HepG2 (cell line): ENCODE measurements around the gene CD207. TPM values are rescaled to one million over a fixed set of nuclear protein-coding genes. Genes with fewer than 3 reads are reported as not detected.
"Not testable (repeated sequence)": the region's sequence is repeated elsewhere in the genome, so short reads cannot be mapped to it uniquely, and the experiment has no call there.

Source experiments
- ATAC-seq: fragments of 200-7000 bp; cut with Tn5 transposase; 3 replicates; pipeline ENCODE4 v1.9.1; 2020; ENCODE audit warnings: mild to moderate bottlenecking, moderate library complexity
- BruUV-seq: library from RNA; stranded (reverse); fragments of 400-500 nt; replicated peaks from 2 replicates; lab custom pipeline; 2021; lab: Mats Ljungman, UMichigan
- CTCF ChIA-PET: fragments of 300-600 bp; formaldehyde crosslinking; extraction: SDS; loops from one replicate; lab custom pipeline; 2021; ENCODE audit warnings: low total read pairs, inconsistent platforms, low intra/inter-chr PET ratio; lab: Yijun Ruan, JAX
- POLR2A ChIA-PET: fragments of 350-600 bp; sonication (Branson Sonifier 250); formaldehyde crosslinking; loops from one replicate; lab custom pipeline; 2020; ENCODE audit warnings: antibody characterized with exemption, inconsistent platforms; lab: Yijun Ruan, JAX
- DNase-seq: peaks from one replicate; pipeline ENCODE4 v3.0.0-alpha.2; 2015; ENCODE audit warnings: low spot score
- FAIRE-seq: peaks from 3 replicates; lab custom pipeline; 2011; peaks lifted over from hg19 to GRCh38; lab: Jason Lieb, UNC
- H2AFZ ChIP-seq: one replicate; pipeline ENCODE4 v1.6.1; 2011; ENCODE audit warnings: low read length, inconsistent platforms
- H3K27ac ChIP-seq: fragments of 300-600 bp; 3 replicates; pipeline ENCODE4 v1.8.0; 2011; ENCODE audit warnings: mixed run types, mild to moderate bottlenecking, mixed read lengths, low read length, inconsistent platforms; ENCODE audit not compliant: insufficient read depth; ENCODE audit errors: extremely low read length
- H3K27me3 ChIP-seq, 2 experiments: fragments of 200-600 bp in 1 of 2; 2 replicates in 1 of 2; 3 replicates in 1 of 2; pipeline versions ENCODE4 v1.6.0 to v1.8.0; 2011; ENCODE audit warnings: low read length in 2 of 2, mild to moderate bottlenecking in 2 of 2, moderate library complexity in 2 of 2, inconsistent platforms in 1 of 2; ENCODE audit not compliant: insufficient read depth in 2 of 2, control insufficient read depth in 1 of 2
- H3K36me3 ChIP-seq, 2 experiments: fragments of 200-600 bp in 1 of 2; replicated peaks in 1 of 2; 2 replicates in 1 of 2; 3 replicates in 1 of 2; pipeline versions ENCODE4 v1.5.1 to v1.8.0; 2011; ENCODE audit warnings: low read length in 2 of 2, inconsistent platforms in 1 of 2; ENCODE audit not compliant: insufficient read depth in 2 of 2, control insufficient read depth in 1 of 2
- H3K4me1 ChIP-seq: 2 replicates; pipeline ENCODE4 v1.5.1; 2012; ENCODE audit warnings: low read length, inconsistent platforms; ENCODE audit not compliant: insufficient read depth
- H3K4me2 ChIP-seq: 2 replicates; pipeline ENCODE4 v1.6.0; 2011; ENCODE audit warnings: low read depth, low read length, inconsistent platforms
- H3K4me3 ChIP-seq, 3 experiments: fragments of 200-600 bp in 1 of 3; sonication (generic), shearing (Covaris generic) in 1 of 3; replicated peaks in 1 of 3; 2 replicates each; pipeline ENCODE4 v1.5.1; 2011 to 2016; ENCODE audit warnings: low read length in 3 of 3, inconsistent platforms in 2 of 3, low read depth in 2 of 3, mild to moderate bottlenecking in 2 of 3, control low read depth in 1 of 3, mixed read lengths in 1 of 3; ENCODE audit not compliant: insufficient read depth in 1 of 3
- H3K79me2 ChIP-seq: one replicate; pipeline ENCODE4 v1.6.1; 2011; ENCODE audit warnings: low read length, inconsistent platforms; ENCODE audit not compliant: insufficient read depth
- H3K9ac ChIP-seq: 2 replicates; pipeline ENCODE4 v1.6.0; 2011; ENCODE audit warnings: mild to moderate bottlenecking, low read depth, low read length, inconsistent platforms; ENCODE audit not compliant: insufficient read depth
- H3K9me3 ChIP-seq: 2 replicates; pipeline ENCODE4 v1.5.1; 2012; ENCODE audit warnings: mild to moderate bottlenecking, low read length
- H4K20me1 ChIP-seq: 2 replicates; pipeline ENCODE4 v1.6.0; 2011; ENCODE audit warnings: inconsistent platforms, mild to moderate bottlenecking, low read length, moderate library complexity; ENCODE audit not compliant: insufficient read depth
- ZNF513 ChIP-seq: sonication (generic); formaldehyde crosslinking; conservative IDR thresholded peaks from 2 replicates; pipeline ENCODE4 v1.5.0; 2020; ENCODE audit warnings: missing genetic modification reagents
- ZNF609 ChIP-seq: sonication (generic); formaldehyde crosslinking; IDR thresholded peaks from 2 replicates; pipeline ENCODE4 v1.4.0; 2020; ENCODE audit warnings: mild to moderate bottlenecking, missing genetic modification reagents, borderline replicate concordance
- ZNF615 ChIP-seq: sonication (generic); formaldehyde crosslinking; IDR thresholded peaks from 2 replicates; pipeline ENCODE4 v1.5.0; 2020; ENCODE audit warnings: mild to moderate bottlenecking, missing genetic modification reagents, borderline replicate concordance
- ZSCAN31 ChIP-seq: sonication (generic); formaldehyde crosslinking; IDR thresholded peaks from 2 replicates; pipeline ENCODE4 v1.5.0; 2020; ENCODE audit warnings: low read depth, mild to moderate bottlenecking, missing genetic modification reagents
- WGBS: methylation state at CpG from one replicate; pipeline ENCODE4 v1.1.6; 2017; ENCODE audit warnings: low lambda C conversion rate; 5-methylcytosine and 5-hydroxymethylcytosine counted together
- in situ Hi-C: cut with HindIII; loops from 2 replicates; pipeline ENCODE4 v1.10.0; 2017; ENCODE audit warnings: low pct_unique_long_range_greater_than_20kb; ENCODE audit not compliant: extremely low pct_ligation_motif_present
- intact Hi-C: fragments of 100-400 bp; cut with micrococcal nuclease; formaldehyde crosslinking; loops from one replicate; pipeline ENCODE4 v1.10.0; 2022; ENCODE audit not compliant: unreplicated experiment
- polyA plus RNA-seq, 8 experiments: library from polyadenylated mRNA; depleted of rRNA in 3 of 8; stranded (reverse) in 7 of 8; unstranded in 1 of 8; fragments of >200 nt; fragmentation: Illumina TruSeq in 4 of 8; extraction: Trizol in 4 of 8; gene quantifications; 2 replicates each; pipeline versions ENCODE4 v1.2.1 to v1.2.3, GENCODE V29; 2011 to 2016; ENCODE audit warnings: low read depth in 4 of 8, missing spikeins in 1 of 8, mixed read lengths in 1 of 8; ENCODE audit not compliant: insufficient read depth in 1 of 8
- total RNA-seq, 5 experiments: library from RNA; depleted of rRNA; stranded (reverse); fragments of >200 nt; fragmentation: Illumina TruSeq; extraction: Trizol; gene quantifications; 2 replicates each; pipeline ENCODE4 v1.2.3, GENCODE V29; 2016; ENCODE audit warnings: low read depth in 1 of 5

The CD207 gene
- total and polyA plus RNA-seq, 2 of the 13 experiments (the other 11 are each of a cell fraction or from before 2014, with no cell fraction given), result 0.09 to 0.15 TPM

DNA sequence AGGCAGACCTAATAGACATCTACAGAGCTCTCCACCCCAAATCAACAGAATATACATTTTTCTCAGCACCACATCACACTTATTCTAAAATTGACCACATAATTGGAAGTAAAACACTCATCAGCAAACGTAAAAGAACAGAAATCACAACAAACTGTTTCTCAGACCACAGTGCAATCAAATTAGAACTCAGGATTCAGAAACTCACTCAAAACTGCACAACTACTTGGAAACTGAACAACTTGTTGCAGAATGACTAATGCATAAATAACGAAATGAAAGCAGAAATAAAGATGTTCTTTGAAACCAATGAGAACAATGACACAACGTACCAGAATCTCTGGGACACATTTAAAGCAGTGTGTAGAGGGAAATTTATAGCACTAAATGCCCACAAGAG, 42.9 kb upstream of the CD207 start:
- WGBS, result 4% methylated on average over 3 of the region's 3 CpGs
- DNase-seq, H3K4me2 ChIP-seq, H3K27me3 ChIP-seq, FAIRE-seq, intact Hi-C loops, H3K4me1 ChIP-seq, H3K79me2 ChIP-seq, in situ Hi-C loops, H3K9me3 ChIP-seq, H3K36me3 ChIP-seq, ATAC-seq, BruUV-seq, H4K20me1 ChIP-seq, H3K4me3 ChIP-seq, H3K9ac ChIP-seq, POLR2A ChIA-PET, H2AFZ ChIP-seq, H3K27ac ChIP-seq, CTCF ChIA-PET: not testable (repeated sequence)

- intact Hi-C loops, FAIRE-seq, H4K20me1 ChIP-seq, BruUV-seq, H3K9me3 ChIP-seq, ATAC-seq, H3K36me3 ChIP-seq, H3K27me3 ChIP-seq, H3K4me1 ChIP-seq, H2AFZ ChIP-seq, DNase-seq, H3K9ac ChIP-seq, H3K27ac ChIP-seq, POLR2A ChIA-PET, H3K79me2 ChIP-seq, H3K4me2 ChIP-seq, H3K4me3 ChIP-seq, in situ Hi-C loops: not testable (repeated sequence)
- 32% methylated on average over 3 of the region's 9 CpGs for WGBS
- CTCF ChIA-PET, result interaction anchor here (1.1 to 1.7 kb wide), 2 partner anchors 44 to 72 kb away, joined by 3 to 5 read pairs; no protein-coding TSS in a partner anchor
Observed at GRCh38 chr2:70876138-70876537, 40.5 kb upstream of the CD207 start.

GRCh38 chr2:70873541-70873940, 37.9 kb upstream of the CD207 start:
- Histone ChIP-seq H3K4me1 (peaks cover 10% of the 10 kb centered on the region), H3K9me3 (no peaks in the 10 kb centered on the region), H3K36me3 (no peaks in the 10 kb centered on the region), H3K4me2 (no peak overlapping the region), H4K20me1 (no peaks in the 10 kb centered on the region), H3K27me3 (no peaks in the 10 kb centered on the region; a peak in 1 of 5 replicates), H3K79me2 (no peaks in the 10 kb centered on the region), H3K9ac (no peak overlapping the region), H2AFZ (no peak overlapping the region), H3K27ac (no peak overlapping the region), H3K4me3 (no peak overlapping the region)
- no peak for DNase-seq
- intact Hi-C loops, result no loop called here
- ChIA-PET CTCF (interaction anchor here (5.8 kb wide), 1 partner anchor 48 kb away, joined by 124 read pairs; no protein-coding TSS in a partner anchor), POLR2A (no interaction called here)
- WGBS, result 21% methylated on average over 4 of the region's 4 CpGs
- FAIRE-seq, result no peak
- in situ Hi-C loops, result loop anchor here (5.0 kb wide), 2 partner anchors 49 to 74 kb away; no protein-coding TSS in a partner anchor
- ATAC-seq, result no peak
- no TSS peak for BruUV-seq
- TF ChIP-seq ZNF615 (CRISPR knock-in tag) (no peak), ZNF513 (CRISPR knock-in tag) (no peak), ZNF609 (CRISPR knock-in tag) (no peak), ZSCAN31 (CRISPR knock-in tag) (no peak)
